ENCODE measurements around the gene PRDM8.

DNA sequence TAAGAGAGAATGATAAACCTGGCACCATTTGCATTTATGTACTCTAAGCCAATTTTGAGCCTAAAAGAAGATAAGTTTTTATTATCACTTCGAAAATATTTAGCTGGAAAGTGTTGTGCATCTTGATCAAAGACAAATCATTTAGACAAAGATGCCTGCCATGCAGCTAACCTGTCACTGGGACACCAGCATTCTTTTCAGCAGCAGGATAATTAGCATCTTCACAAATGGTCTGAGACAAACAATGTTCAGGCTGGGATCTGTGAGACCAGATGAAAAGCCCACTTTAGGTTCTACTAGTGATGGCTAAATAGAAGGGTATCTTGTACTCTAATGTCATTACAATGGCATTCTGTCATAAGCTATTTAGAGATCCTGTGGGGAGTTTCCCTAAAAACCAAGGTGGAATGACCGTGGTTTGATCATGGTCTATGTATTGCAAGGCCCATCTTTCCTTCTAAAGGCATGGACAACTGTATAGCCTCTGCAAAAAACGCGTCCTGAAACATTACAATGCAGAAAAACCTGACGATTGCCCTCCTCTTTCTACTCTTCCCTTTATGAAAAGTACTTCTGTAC lies 7.2 kb downstream of the PRDM8 start:
- TF ChIP-seq POLR2AphosphoS5 (IDR thresholded peaks at IDR 0.05; ENCODE audit: borderline replicate concordance, low read depth, low read length) (no peak), EZH2 (IDR thresholded peaks at IDR 0.05) (no peak)
